HG03108 (cell line): ENCODE measurements around the gene PRCP.

Source experiments
- ATAC-seq: cut with Tn5 transposase; IDR thresholded peaks from one replicate; pipeline ENCODE4 v1.9.1; 2021; ENCODE audit warnings: moderate library complexity; ENCODE audit not compliant: unreplicated experiment

PRCP gene

GRCh38 chr11:82791779-82792178 lies 108.5 kb downstream of the PRCP start:
- no peak for ATAC-seq

DNA sequence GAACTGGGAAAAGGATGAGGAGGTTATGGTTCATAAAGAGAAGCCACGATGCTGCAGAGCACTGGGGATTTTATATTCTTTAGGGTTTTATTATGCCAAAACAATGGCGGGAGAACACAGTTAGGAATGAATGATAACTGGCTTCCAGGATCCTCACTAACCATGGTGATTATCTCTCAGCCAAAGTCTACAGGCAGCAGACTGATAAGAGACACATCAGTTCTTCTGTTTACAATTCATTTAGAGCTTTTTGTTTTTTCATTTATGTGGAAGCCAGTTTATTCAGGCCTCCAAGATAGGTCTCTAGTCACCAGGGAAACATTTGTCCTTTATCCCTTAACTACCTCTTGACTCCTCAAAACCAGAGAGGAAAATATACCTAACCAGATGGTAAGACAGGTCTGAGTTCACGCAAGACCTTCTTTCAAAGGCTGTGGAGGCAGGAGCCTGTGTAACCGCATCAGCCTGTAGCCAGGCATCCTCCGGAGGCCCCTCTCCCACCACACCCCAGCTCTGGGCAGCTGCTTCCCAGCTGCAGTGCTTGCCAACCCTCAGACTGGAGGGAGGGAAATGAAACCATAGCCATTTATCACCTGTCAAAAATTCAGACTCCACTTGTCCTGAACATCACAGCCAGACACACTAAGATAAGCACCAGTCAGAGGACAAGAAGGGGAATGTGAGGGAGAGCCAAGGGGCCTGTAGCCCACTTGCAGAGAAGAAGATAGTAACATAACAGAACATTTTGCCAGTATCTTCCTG lies 109.3 kb downstream of the PRCP start:
- ATAC-seq = no peak

DNA sequence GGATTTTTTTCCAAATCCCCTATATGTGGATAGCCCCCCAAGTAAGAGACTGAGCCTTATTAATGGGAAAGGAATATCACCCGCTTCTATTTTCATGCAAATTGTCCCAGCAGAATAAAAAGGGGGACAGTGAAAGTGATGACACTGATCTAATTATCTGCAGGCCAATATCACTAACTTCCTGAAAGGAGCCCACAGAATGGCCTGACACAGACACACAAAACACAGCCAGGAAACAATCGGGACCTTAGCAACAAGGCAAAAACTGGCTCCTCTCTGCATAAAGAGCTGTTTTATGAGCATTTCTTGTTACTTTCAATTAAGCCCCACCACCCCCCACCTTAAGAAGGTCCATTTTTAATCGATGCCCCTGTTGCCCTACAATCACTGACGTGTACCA lies 112.2 kb downstream of the PRCP start:
- no peak for ATAC-seq

- ATAC-seq = no peak
Measured at GRCh38 chr11:82786836-82787235, 113.4 kb downstream of the PRCP start.

DNA sequence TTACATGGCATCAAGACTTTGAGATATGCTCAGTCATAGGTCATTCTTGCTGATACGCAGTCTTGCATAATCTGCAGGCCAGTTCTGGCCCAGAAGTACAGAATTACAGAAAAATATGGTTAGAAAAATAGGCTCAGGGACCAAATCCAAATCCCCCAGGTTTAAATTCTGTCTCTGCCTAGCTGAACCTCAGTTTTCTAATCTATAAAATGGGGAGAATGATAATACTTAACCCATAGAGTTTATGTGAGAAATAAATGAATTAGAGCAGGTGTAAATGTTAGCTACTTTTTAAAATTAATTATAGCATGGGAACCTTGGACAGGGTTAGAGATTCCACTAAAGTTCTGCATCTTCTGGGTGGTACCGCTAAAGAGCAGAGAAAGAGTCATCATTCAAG lies 114.2 kb downstream of the PRCP start:
- no peak for ATAC-seq

DNA sequence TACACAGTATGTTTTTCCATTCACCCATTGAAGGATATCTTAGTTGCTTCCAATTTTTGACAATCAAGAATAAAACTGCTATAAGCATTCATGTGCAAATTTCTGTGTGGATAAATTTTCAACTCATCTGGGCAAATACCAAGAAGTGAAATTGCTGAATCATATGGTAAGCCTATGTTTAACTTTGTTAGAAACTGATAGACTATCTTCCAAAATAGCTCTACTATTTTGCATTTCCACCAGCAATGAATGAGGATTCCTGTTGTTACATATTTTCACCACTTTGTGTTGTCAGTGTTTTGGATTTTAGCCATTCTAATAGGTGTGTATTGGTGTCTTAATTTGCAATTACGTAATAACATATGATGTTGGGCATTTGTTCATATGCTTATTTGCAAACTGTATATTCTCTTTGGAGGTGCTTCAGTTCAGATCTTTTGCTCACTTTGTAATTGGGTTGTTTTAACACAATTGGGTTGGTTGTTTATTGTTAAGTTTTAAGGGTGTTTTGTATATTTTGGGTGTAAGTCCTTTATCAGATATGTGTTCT lies 117.3 kb downstream of the PRCP start:
- ATAC-seq = no peak

DNA sequence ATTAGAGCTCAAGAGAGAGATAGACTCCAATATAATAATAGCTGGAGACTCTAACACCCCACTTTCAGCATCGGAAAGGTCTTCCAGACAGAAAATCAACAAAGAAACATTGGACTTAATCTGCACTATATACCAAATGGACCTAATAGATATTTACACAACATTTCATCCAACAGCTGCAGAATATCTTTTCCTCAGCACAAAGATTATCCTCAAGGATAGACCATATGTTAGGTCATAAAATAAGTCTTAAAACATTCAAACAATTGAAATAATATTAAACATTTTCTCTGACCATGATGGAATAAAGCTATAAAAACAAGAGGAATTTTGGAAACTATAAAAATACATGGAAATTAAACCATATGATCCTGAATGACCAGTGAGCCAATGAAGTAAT lies 121.5 kb downstream of the PRCP start:
- no peak for ATAC-seq

- no peak for ATAC-seq
Measured at GRCh38 chr11:82776377-82776776, 123.9 kb downstream of the PRCP start.

DNA sequence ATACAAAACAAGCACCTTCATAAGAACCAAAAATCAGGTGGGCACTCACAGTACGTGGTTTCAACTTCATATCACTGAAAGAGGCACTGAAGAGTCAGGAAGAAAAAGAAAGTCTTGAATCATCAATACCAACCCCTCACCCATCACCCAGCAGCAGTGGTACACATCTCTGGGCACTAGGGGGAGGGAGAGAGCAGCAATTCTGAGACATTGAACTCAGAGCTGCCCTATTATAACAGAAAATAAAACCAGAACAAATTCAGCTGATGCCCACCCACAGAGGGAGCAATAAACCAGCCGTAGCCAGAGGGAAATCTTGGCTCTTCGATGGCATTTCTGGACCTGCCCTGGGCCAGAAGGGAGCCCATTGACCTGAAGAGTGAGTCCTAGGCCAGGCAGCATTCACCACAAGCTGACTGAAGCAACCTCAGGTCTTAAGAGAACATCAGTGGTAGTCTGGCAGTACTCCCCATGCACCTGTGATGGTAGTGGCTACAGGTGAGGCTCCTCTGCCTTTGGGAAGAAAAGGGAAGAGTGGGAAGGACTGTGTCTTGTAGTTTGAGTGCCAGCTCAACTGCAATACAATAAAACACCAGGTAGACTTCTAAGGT lies 124.4 kb downstream of the PRCP start:
- peak; percentile 85 for ATAC-seq

DNA sequence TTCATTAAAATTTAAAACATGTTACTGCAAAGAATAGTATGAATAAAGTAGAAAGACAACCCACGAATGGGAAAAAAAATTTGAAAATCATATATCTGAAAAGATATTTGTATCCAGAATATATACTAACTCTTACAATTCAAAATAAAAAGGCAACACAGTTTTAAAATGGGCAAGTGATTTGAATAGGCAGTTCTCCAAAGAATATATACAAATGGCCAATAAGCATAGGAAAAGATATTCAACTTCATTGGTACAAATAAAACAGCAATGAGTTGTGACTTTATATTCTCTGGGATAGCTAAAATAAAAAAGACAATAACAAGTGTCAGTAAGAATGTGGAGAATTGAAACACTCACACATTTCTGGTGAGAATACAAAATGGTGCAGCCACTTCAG lies 125.0 kb downstream of the PRCP start:
- ATAC-seq = no peak
